HG02884 (cell line): ENCODE data around the gene DICER1.

Experiments
- ATAC-seq: cut with Tn5 transposase; IDR thresholded peaks from one replicate; pipeline ENCODE4 v1.9.1; 2021; ENCODE audit warnings: mild to moderate bottlenecking, moderate library complexity; ENCODE audit not compliant: unreplicated experiment

The DICER1 gene

DNA sequence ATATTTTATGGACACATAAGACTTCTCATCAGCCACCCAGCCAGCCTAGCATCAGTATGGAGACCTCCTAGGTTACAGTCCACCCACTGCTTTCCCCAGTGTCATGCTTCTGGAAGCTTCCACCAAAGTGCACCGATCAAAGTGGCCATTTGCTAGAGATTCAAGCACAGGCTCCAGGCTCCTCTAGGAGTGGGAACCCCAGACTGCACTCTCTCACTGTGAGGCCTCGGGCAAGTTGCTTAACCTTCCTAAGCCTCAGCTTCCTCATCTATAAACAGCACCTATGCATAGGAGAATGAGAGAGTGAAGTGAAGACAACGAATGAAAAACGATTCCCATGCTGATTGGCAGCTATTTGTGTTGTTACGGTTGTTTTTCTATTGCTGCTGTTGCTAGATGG, 94.4 kb downstream of the DICER1 start:
- no peak for ATAC-seq

- no peak for ATAC-seq
Observed at GRCh38 chr14:95062220-95062619, 95.1 kb downstream of the DICER1 start.

- ATAC-seq = no peak
Observed at GRCh38 chr14:95061317-95062093, 95.8 kb downstream of the DICER1 start.

DNA sequence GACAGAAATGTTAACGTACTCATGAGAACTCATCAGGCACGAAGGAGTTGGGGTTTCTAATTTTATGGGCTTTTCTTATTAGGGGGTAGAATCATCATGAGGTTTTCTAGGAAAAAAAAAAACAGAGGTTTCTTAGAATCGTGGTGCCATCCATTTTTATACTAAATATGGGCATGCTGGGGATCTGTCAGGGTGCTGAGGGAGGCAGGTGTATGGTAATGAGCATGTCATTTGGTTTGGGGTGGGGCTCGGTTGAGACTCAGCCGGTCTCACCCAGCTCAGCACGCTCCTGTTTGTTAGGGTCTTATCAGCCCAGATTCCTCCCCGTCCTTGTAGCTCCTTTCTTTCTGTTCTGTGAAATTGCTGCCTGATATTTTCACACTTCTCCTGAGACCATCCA, 98.2 kb downstream of the DICER1 start:
- ATAC-seq = no peak

- no peak for ATAC-seq
Observed at GRCh38 chr14:95058491-95058890, 98.8 kb downstream of the DICER1 start.

DNA sequence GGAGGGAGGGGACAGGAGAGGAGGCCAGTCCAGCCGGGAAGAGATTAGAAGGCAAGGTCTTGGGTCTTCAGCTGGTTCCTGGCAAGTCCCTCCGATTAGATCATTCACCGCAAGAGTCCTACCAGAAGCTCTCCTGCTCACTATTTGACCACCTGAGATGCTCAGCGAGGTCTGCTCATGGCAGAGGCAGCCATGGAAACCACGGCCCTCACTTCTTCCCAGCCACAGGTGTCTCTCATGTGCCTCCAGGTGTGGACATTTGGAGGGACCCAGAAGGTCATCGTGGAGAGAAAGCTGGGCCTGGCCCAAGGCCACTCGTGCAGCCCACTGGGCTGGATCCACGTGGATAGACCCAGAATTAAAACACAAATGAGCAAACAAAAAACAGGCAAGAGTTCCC, 99.5 kb downstream of the DICER1 start:
- ATAC-seq = no peak

- no peak for ATAC-seq
Observed at GRCh38 chr14:95057147-95057546, 100.2 kb downstream of the DICER1 start.

GRCh38 chr14:95056476-95056875, 100.9 kb downstream of the DICER1 start:
- ATAC-seq = no peak

GRCh38 chr14:95055318-95055717, 102.0 kb downstream of the DICER1 start:
- no peak for ATAC-seq

GRCh38 chr14:95054346-95055280, 102.7 kb downstream of the DICER1 start:
- ATAC-seq = no peak

DNA sequence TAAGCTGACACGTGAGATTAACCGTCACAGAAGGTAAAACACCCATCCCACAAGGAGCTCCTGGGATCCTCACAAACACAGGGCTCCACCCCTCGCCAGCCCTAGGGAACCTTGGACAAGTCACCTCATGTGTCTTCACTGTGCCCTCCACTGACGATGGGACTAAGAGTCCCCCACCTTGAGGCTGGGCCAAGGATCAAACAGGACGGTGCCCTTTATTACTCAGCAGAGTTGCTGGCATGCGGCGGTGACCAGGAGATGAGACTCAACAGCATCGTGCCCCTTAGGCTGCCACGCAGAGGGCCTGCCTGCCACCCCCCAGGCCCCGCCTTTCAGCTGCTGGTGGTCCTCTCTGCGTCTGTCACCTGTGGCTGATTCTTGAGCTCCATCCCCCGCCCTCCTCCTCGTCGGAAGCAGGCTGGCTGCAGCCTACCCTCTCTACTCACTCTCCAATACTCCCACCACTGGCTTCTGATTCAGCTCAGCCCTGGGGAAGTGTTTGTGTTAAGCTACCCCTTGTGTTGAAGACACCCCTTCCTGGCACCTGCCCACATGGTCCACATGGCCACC, 105.2 kb downstream of the DICER1 start:
- ATAC-seq = no peak

DNA sequence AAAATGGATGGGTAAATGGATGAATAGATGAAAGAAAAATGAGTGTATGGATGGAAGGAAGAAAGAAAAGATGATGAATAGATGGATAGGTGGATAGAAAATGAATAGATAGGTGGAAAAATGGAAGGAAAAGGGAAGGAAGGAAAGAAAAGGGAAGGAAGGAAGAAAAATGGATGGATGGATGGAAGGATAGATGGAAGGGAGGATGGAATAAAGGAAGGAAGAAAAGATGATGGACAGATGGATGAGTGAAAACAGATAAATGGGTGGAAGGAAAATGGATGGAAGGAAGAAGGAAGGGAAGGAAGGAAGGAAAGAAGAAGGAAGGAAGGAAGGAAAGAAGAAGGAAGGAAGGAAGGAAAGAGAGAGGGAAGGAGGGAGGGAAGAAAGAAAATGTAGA, 107.4 kb downstream of the DICER1 start:
- no peak for ATAC-seq

DNA sequence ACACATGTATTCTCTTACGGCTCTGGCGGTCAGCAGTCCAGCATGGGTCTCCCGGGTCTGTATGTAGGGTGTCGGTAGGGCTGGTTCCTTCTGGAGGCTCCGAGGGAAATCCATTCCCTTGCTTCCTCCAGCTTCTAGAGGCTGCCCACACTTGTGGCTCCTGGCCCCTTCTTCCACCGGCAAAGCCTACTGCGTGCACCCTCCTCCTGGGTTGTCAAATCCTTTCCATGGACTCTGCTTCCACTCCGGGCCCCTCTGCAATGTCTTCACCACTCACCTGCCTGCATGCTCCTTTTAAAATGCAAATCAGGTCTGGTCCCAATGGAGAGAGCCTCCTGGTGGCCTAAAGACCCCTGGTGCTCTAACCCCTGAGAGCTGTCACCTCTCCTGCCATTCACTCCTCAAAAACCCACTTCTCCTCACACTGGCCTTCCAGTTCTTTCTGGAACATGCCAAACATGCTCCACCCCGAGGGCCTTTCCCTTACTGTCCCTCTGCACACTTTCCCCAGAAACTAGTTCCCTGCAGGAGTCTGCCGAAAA, 108.5 kb downstream of the DICER1 start:
- no peak for ATAC-seq

DNA sequence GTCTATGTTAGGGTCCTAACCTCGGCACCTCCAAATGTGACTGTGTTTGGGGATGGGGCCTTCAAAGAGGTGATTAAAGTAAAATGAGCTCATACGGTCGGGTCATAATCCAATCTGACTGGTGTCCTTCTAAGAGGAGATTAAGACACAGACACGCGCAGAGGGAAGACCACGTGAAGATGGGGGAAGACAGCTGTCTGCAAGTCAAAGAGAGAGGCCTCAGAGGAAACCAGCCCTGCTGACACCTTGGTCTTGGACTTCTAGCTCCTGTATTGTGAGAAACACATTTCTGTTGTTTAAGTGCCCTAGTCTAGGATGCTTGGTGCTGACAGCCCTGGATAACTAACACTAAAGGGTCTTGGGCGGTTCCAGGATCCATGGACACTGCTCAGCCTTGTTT, 109.6 kb downstream of the DICER1 start:
- no peak for ATAC-seq

DNA sequence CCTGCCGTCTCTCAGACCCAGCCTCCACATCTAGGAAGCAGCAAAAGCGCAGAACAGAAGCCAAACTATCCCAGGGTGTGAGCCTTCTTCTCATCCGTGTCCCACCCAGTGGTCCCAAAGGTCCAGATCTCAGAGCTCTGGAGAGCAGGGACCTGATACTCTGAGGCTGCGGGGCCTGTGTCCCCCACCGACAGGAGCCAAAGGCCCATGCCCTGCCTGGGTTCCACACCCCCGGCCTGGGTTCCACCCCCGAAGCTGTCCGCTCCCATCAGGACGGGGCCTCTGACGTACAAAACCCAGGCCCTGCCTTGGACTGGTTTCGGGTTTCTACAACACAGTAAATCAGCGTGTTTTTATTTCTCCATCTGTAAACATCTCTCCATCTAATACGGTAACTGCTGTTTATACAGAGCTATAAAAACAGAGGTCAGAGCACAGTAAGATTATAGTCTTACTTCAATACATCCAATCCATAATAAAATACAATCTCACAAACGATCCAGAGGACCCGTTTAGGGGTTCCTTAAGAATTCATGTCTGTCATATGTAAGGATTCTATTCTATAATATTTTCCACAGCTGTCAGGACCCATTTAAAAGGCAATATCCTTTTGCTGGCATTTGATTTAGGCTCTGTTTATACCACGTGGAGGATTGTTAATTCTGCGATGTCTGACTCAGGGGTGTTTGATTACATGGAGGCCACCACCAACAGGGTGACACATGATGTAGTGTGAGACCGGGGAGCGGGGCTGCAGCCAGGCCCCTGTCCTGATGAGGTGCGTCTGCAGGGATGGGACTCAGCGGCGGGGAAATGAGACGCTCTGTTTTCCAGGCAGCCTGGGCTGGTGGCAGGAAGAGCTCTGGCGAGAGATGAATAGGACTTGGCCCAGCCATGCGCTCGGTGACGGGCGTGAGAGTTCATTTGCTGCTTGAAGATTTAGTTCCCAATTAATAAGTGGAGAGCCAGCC, 110.3 kb downstream of the DICER1 start:
- ATAC-seq = no peak

- ATAC-seq = no peak
Observed at GRCh38 chr14:95045836-95046430, 111.4 kb downstream of the DICER1 start.

GRCh38 chr14:95045106-95045701, 112.1 kb downstream of the DICER1 start:
- ATAC-seq = no peak

- no peak for ATAC-seq
Observed at GRCh38 chr14:95044463-95045105, 112.7 kb downstream of the DICER1 start.
